Measurements from ENCODE around the gene PTPRD.
A peak's percentile ranks its signal among the peaks of the same experiment; 100 is the strongest.

Gene PTPRD

GRCh38 chr9:10612641-10613398 is at the start of gene PTPRD:
PTPRD (minus strand) TSS chr9:10613002.
- ChIA-PET POLR2A (no interaction called here), CTCF (no interaction called here)
- TF ChIP-seq CTCF (IDR thresholded peaks at IDR 0.05; ENCODE audit: control extremely low read depth, extremely low read depth, low read depth, missing control alignments) = no peak
- DNase-seq (ENCODE audit: extremely low spot score) = peak; percentile 47

- DNase-seq (ENCODE audit: extremely low spot score) = no peak
- TF ChIP-seq CTCF (IDR thresholded peaks at IDR 0.05; ENCODE audit: control extremely low read depth, extremely low read depth, low read depth, missing control alignments) = no peak
- POLR2A ChIA-PET = no interaction called here
- CTCF ChIA-PET = no interaction called here
These were observed 49.2 kb upstream of the PTPRD start for GRCh38 chr9:10661994-10662393.

GRCh38 chr9:10661376-10661775 is 48.6 kb upstream of the PTPRD start:
- no peak for DNase-seq (ENCODE audit: extremely low spot score)
- TF ChIP-seq CTCF (IDR thresholded peaks at IDR 0.05; ENCODE audit: control extremely low read depth, extremely low read depth, low read depth, missing control alignments) = no peak
- ChIA-PET POLR2A (no interaction called here), CTCF (interaction anchor here (1.3 kb wide), 1 partner anchor 8 kb away, joined by 6 read pairs; no protein-coding TSS in a partner anchor)

GRCh38 chr9:10651012-10651411 is 38.2 kb upstream of the PTPRD start:
- no peak for TF ChIP-seq CTCF (IDR thresholded peaks at IDR 0.05; ENCODE audit: control extremely low read depth, extremely low read depth, low read depth, missing control alignments)
- ChIA-PET CTCF (no interaction called here), POLR2A (no interaction called here)
- DNase-seq (ENCODE audit: extremely low spot score) = no peak

DNA sequence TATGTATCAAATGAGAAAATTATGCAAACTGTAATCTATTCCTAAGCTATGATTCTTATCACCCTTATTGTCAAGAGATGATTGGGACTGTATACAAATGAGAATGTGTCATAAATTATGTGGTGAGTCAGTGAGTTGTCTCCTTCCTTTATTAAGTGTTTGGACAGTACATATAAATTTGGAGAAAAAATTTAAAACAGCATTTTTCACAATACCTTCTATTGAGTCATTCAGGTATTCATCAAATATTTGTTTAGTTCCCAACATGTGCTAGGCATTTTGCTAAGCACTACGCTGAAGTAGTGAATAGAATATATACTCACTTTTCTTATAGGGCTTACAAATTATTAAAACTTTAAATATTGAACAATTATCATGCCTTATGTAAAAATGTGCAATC is 36.3 kb upstream of the PTPRD start:
- no peak for DNase-seq (ENCODE audit: extremely low spot score)
- ChIA-PET POLR2A (no interaction called here), CTCF (no interaction called here)
- no peak for TF ChIP-seq CTCF (IDR thresholded peaks at IDR 0.05; ENCODE audit: control extremely low read depth, extremely low read depth, low read depth, missing control alignments)

DNA sequence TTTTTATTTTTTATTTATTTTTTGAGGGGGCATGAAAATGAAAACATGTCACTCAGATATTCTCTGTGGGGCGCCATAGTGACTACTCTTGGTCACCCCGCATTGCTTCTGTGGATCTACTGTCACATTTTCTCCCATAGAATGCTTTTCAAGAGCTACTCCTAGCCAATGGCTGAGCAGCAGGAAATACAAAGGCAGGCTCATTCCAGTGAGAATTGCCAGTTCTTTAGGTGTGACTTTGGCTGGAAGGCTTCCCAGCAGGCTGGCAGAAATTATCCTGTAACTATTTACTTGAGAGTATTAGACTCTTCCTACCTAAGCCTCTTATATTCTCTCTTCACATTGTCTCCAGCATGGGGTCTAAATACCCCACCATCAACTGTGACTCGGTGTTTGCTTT is 21.0 kb upstream of the PTPRD start:
- POLR2A ChIA-PET = no interaction called here

More for the DNA sequence above, 21.0 kb upstream of the PTPRD start:
- no peak for DNase-seq (ENCODE audit: extremely low spot score)
- no peak for TF ChIP-seq CTCF (IDR thresholded peaks at IDR 0.05; ENCODE audit: control extremely low read depth, extremely low read depth, low read depth, missing control alignments)
- CTCF ChIA-PET = no interaction called here
